Esophagus muscularis mucosa (tissue), 4 donors: ENCODE results near the gene TLL2. TPM values are rescaled to one million over a fixed set of nuclear protein-coding genes. Genes with fewer than 3 reads are reported as not detected.

Source experiments
- DNase-seq: peaks from one replicate; pipeline ENCODE4 v3.0.0-alpha.2; 2017; ENCODE audit errors: extremely low spot score
- H3K27ac ChIP-seq, 4 donors: fragments of 200-600 bp; sonication (generic); replicated peaks in 1 of 4; 1 replicate in 3 of 4; 2 replicates in 1 of 4; pipeline ENCODE4 v1.5.1; 2016 to 2019; ENCODE audit warnings: mild to moderate bottlenecking in 1 of 4
- H3K27me3 ChIP-seq, 4 donors: fragments of 200-600 bp; sonication (generic); one replicate each; pipeline versions ENCODE4 v1.5.1 to v1.6.0; 2016 to 2019
- H3K36me3 ChIP-seq, 4 donors: fragments of 200-600 bp; sonication (generic); one replicate each; pipeline ENCODE4 v1.5.1; 2016 to 2019
- H3K4me1 ChIP-seq, 4 donors: fragments of 200-600 bp; sonication (generic); one replicate each; pipeline ENCODE4 v1.5.1; 2016 to 2019
- H3K4me3 ChIP-seq, 4 donors: fragments of 200-600 bp; sonication (generic); 1 replicate in 2 of 4; 2 replicates in 2 of 4; pipeline ENCODE4 v1.5.1; 2016 to 2019; ENCODE audit warnings: mild to moderate bottlenecking in 4 of 4, moderate library complexity in 1 of 4
- H3K9me3 ChIP-seq, 4 donors: fragments of 200-600 bp; sonication (generic); 1 replicate in 3 of 4; 2 replicates in 1 of 4; pipeline ENCODE4 v1.5.1; 2016 to 2019
- EP300 ChIP-seq: sonication (generic); formaldehyde crosslinking; IDR thresholded peaks from one replicate; pipeline ENCODE4 v1.6.1; 2017; ENCODE audit warnings: antibody characterized with exemption
- POLR2A ChIP-seq: fragments of 450-650 bp; IDR thresholded peaks from one replicate; pipeline ENCODE4 v1.6.1; 2017; ENCODE audit warnings: antibody characterized with exemption, moderate library complexity, mild to moderate bottlenecking, low read depth
- POLR2AphosphoS5 ChIP-seq, 2 donors: sonication (generic); formaldehyde crosslinking; IDR thresholded peaks; one replicate each; pipeline ENCODE4 v1.6.1; 2017; ENCODE audit warnings: antibody characterized with exemption in 2 of 2
- WGBS: methylation state at CpG from one replicate; pipeline ENCODE4 v1.1.5; 2018; 5-methylcytosine and 5-hydroxymethylcytosine counted together
- intact Hi-C: fragments of 100-400 bp; cut with DNase I; formaldehyde crosslinking; loops from one replicate; pipeline ENCODE4 v1.15.1; 2023
- total RNA-seq, 4 donors: library from RNA; depleted of rRNA; stranded (reverse); fragments of >200 nt; gene quantifications; one replicate each; pipeline versions ENCODE4 v1.1.0 to v1.2.1, GENCODE V29; 2016
- TF ChIP-seq, protein P1 (sequence below), 3 experiments: fragments of 200-600 bp in 2 of 3; fragments of 450-650 bp in 1 of 3; sonication (generic) in 2 of 3; IDR thresholded peaks; one replicate each; pipeline ENCODE4 v1.5.1; 2017 to 2019; ENCODE audit warnings: antibody characterized with exemption in 3 of 3, mild to moderate bottlenecking in 2 of 3, moderate library complexity in 1 of 3

TLL2 gene
- total RNA-seq, 4 donors from 2014 or later, result 0.17 to 2.1 (median 0.27) TPM

DNA sequence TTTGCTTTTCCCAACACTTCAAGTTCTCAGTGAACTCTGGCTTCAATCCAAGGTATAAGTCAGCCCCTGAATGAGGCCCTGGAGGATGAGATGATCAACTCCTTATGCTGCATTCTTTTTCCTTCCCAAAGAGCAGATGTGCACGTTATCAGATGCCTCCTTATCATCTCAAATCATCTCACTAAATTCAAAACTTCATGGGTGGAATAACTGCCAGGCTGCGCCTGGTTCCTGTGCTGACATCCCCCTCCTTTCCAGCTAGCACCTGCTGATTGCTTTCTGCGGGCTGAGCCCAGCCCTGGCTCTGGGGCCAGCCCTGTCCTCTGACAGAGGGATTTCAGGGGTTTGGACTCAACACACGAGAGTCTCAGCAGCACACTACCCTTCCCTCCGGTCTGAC lies 44.9 kb downstream of the TLL2 start:
- Histone ChIP-seq H3K27ac (no peak overlapping the region), H3K4me1 (no peaks in the 10 kb centered on the region), H3K27me3 (peaks cover 0 to 34% (median 0%) of the 10 kb centered on the region in 4 donors), H3K36me3 (no peaks in the 10 kb centered on the region), H3K4me3 (no peak overlapping the region), H3K9me3 (no peaks in the 10 kb centered on the region)
- TF ChIP-seq, protein P1, sequence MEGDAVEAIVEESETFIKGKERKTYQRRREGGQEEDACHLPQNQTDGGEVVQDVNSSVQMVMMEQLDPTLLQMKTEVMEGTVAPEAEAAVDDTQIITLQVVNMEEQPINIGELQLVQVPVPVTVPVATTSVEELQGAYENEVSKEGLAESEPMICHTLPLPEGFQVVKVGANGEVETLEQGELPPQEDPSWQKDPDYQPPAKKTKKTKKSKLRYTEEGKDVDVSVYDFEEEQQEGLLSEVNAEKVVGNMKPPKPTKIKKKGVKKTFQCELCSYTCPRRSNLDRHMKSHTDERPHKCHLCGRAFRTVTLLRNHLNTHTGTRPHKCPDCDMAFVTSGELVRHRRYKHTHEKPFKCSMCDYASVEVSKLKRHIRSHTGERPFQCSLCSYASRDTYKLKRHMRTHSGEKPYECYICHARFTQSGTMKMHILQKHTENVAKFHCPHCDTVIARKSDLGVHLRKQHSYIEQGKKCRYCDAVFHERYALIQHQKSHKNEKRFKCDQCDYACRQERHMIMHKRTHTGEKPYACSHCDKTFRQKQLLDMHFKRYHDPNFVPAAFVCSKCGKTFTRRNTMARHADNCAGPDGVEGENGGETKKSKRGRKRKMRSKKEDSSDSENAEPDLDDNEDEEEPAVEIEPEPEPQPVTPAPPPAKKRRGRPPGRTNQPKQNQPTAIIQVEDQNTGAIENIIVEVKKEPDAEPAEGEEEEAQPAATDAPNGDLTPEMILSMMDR (IDR thresholded peaks at IDR 0.05), result no peak
- TF ChIP-seq POLR2A, result no peak
- TF ChIP-seq EP300, result no peak
- no peak for TF ChIP-seq POLR2AphosphoS5 (IDR thresholded peaks at IDR 0.05)
- 39% methylated on average over 5 of the region's 5 CpGs for WGBS
- no peak for DNase-seq
- intact Hi-C loops, result no loop called here

DNA sequence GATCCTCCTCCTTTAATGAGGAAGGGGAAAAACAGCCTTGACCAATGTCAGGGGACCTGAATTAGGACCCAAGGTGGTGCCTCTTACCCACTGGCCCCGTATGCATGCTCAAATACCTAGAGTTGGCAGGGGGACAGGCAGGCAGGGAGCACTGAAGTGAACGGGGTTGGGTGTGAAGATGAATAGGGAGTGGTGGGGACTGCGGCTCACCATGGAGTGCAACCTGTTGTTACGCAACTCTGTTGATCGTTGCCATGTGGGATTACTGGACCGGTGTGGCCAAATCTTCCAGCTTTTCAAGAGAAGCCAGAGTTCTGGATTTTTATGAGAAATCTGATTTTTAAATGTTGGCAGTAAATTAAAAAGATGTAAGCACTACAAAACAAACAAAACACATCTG lies 48.1 kb downstream of the TLL2 start:
- 83% methylated on average over 6 of the region's 6 CpGs for WGBS
- no peaks in the 10 kb centered on the region for H3K4me1 ChIP-seq
- no peaks in the 10 kb centered on the region for H3K36me3 ChIP-seq
- intact Hi-C loops, result no loop called here
- H3K27ac ChIP-seq, result no peak overlapping the region
- no peaks in the 10 kb centered on the region for H3K9me3 ChIP-seq
- no peak for DNase-seq
- no peak for TF ChIP-seq EP300
- TF ChIP-seq, protein P1 (IDR thresholded peaks at IDR 0.05), result no peak
- no peak for TF ChIP-seq POLR2AphosphoS5 (IDR thresholded peaks at IDR 0.05)
- no peak for TF ChIP-seq POLR2A
- no peak overlapping the region for H3K4me3 ChIP-seq
- peaks cover 0 to 31% (median 0%) of the 10 kb centered on the region in 4 donors for H3K27me3 ChIP-seq

DNA sequence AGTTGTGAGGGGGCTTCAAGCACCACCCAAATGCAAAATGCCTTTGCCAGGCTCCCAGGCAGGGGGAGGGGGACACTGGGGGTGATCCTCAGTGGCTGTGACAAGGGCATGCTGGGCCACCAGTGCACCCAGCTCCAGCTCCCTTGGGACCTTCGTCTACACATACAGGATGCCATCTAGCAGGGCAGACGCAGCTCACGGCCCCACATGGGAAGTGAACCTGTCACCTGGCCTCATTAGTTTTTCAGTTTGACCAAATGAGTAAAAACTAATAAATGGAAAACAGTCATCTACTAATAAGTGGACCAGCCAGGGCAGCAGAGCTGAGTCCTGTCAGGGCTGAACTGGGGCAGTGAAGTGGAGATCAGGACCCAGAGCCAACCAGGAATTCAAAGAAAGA lies 50.2 kb downstream of the TLL2 start:
- peaks cover 0 to 22% (median 0%) of the 10 kb centered on the region in 4 donors for H3K27me3 ChIP-seq
- H3K27ac ChIP-seq, result no peak overlapping the region
- 59% methylated on average over 3 of the region's 3 CpGs for WGBS
- intact Hi-C loops, result no loop called here
- no peaks in the 10 kb centered on the region for H3K4me1 ChIP-seq
- H3K4me3 ChIP-seq, result no peak overlapping the region
- no peaks in the 10 kb centered on the region for H3K9me3 ChIP-seq
- TF ChIP-seq EP300 (no peak), POLR2A (no peak), POLR2AphosphoS5 (IDR thresholded peaks at IDR 0.05) (no peak)
- TF ChIP-seq, protein P1 (IDR thresholded peaks at IDR 0.05), result no peak
- no peak for DNase-seq
- H3K36me3 ChIP-seq, result no peaks in the 10 kb centered on the region

DNA sequence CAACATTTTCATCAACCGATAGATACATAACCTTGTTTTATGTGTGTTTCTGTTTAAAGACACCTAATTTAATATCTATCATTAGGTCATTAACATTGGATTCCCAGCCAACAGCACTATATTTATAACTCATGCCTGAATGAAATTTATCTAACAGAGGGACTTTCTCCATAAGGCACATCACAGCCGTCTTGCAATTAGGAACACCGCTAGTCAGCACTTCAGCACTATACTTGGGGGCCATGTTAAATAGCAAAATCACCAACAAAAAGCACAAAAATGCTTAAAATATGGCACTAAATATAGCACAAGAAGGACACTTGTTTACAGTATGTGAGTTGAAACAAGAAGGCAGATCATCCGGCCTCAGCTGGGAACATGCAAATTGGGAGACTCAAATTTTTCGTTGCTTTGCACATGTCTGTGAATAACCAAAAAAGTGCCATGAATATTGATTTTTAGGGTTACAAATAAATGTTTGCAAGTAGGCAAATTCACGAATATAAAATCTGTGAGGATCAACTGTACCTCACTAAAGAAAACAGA lies 51.0 kb downstream of the TLL2 start:
- 76% methylated on average over 6 of the region's 6 CpGs for WGBS
- H3K36me3 ChIP-seq, result no peaks in the 10 kb centered on the region
- H3K27ac ChIP-seq, result no peak overlapping the region
- no peaks in the 10 kb centered on the region for H3K9me3 ChIP-seq
- peaks cover 0 to 19% (median 0%) of the 10 kb centered on the region in 4 donors for H3K27me3 ChIP-seq
- TF ChIP-seq EP300 (no peak), POLR2AphosphoS5 (IDR thresholded peaks at IDR 0.05) (no peak), POLR2A (no peak)
- TF ChIP-seq, protein P1 (IDR thresholded peaks at IDR 0.05), result no peak
- no peak overlapping the region for H3K4me3 ChIP-seq
- no peaks in the 10 kb centered on the region for H3K4me1 ChIP-seq
- no peak for DNase-seq
- intact Hi-C loops, result no loop called here

DNA sequence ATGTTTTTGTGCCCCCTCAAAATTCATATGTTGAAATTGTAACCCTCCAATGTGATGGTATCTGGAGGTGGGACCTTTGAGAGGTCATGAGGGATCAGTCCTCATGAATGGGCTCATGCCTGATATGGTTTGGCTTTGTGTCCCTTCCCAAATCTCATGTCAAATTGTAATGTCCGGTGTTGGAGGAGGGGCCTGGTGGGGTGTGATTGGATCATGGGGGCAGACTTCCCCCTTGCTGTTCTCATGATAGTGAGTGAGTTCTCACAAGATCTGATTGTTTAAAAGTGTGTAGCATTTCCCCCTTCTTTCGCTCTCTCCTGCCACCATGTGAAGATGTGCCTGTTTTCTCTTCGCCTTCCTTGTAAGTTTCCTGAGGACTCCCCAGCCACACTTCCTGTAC lies 53.4 kb downstream of the TLL2 start:
- H3K9me3 ChIP-seq, result no peaks in the 10 kb centered on the region
- peaks cover 0 to 16% (median 0%) of the 10 kb centered on the region in 4 donors for H3K27me3 ChIP-seq
- H3K4me3 ChIP-seq, result no peak overlapping the region
- H3K36me3 ChIP-seq, result no peaks in the 10 kb centered on the region
- H3K27ac ChIP-seq, result no peak overlapping the region
- TF ChIP-seq EP300 (no peak), POLR2AphosphoS5 (IDR thresholded peaks at IDR 0.05) (no peak), POLR2A (no peak)
- TF ChIP-seq, protein P1 (IDR thresholded peaks at IDR 0.05), result no peak
- no peaks in the 10 kb centered on the region for H3K4me1 ChIP-seq
- 94% methylated on average over 3 of the region's 3 CpGs for WGBS
- intact Hi-C loops, result no loop called here
- DNase-seq, result no peak
